HepG2 (cell line): ENCODE data around the gene HOXA11. TPM values are rescaled to one million over a fixed set of nuclear protein-coding genes. Genes with fewer than 3 reads are reported as not detected.

Source experiments
- CBX1 ChIP-seq: IDR thresholded peaks from one replicate; pipeline ENCODE4 v1.6.1; 2016; ENCODE audit warnings: antibody characterized with exemption, low read depth
- CENPT ChIP-seq: sonication (generic); formaldehyde crosslinking; IDR thresholded peaks from 2 replicates; pipeline ENCODE4 v1.8.0; 2022; ENCODE audit warnings: low read depth, mild to moderate bottlenecking, moderate library complexity, missing genetic modification reagents
- CHCHD3 ChIP-seq: sonication (generic); formaldehyde crosslinking; IDR thresholded peaks from 2 replicates; pipeline ENCODE4 v1.8.0; 2022; ENCODE audit warnings: mild to moderate bottlenecking, missing genetic modification reagents, moderate library complexity
- DNMT3B ChIP-seq: conservative IDR thresholded peaks from 2 replicates; pipeline ENCODE4 v1.6.1; 2016; ENCODE audit warnings: missing biosample characterization, control low read depth
- ETV6 ChIP-seq: sonication (generic); formaldehyde crosslinking; conservative IDR thresholded peaks from 2 replicates; pipeline ENCODE4 v1.4.0; 2020; ENCODE audit warnings: missing genetic modification reagents
- GMEB1 ChIP-seq: sonication (generic); formaldehyde crosslinking; IDR thresholded peaks from 2 replicates; pipeline ENCODE4 v1.5.1; 2020; ENCODE audit warnings: missing genetic modification reagents, mild to moderate bottlenecking, borderline replicate concordance
- HDAC2 ChIP-seq: sonication (generic); formaldehyde crosslinking; IDR thresholded peaks from 2 replicates; pipeline ENCODE4 v1.4.0; 2020; ENCODE audit warnings: missing genetic modification reagents
- HIVEP1 ChIP-seq: sonication (generic); formaldehyde crosslinking; IDR thresholded peaks from 2 replicates; pipeline ENCODE4 v1.4.0; 2020; ENCODE audit warnings: mild to moderate bottlenecking, missing genetic modification reagents
- HNRNPL ChIP-seq: fragments of 200-400 bp; formaldehyde crosslinking; IDR thresholded peaks from 2 replicates; pipeline ENCODE4 v1.6.1; 2017; ENCODE audit warnings: mild to moderate bottlenecking, low read depth, low read length
- RFX1 ChIP-seq: fragments of 450-650 bp; IDR thresholded peaks from 2 replicates; pipeline ENCODE4 v1.6.1; 2017
- RXRB ChIP-seq: IDR thresholded peaks from 2 replicates; pipeline ENCODE4 v1.6.1; 2016; ENCODE audit warnings: borderline replicate concordance, missing genetic modification reagents, missing compliant biosample characterization
- SKI ChIP-seq: fragments of 450-650 bp; IDR thresholded peaks from one replicate; pipeline ENCODE4 v1.6.1; 2018; ENCODE audit warnings: mild to moderate bottlenecking; ENCODE audit not compliant: partially characterized antibody
- SMARCC2 ChIP-seq: fragments of 450-650 bp; IDR thresholded peaks from 2 replicates; pipeline ENCODE4 v1.6.1; 2017; ENCODE audit warnings: antibody characterized with exemption, mild to moderate bottlenecking
- SP4 ChIP-seq: sonication (generic); formaldehyde crosslinking; IDR thresholded peaks from 2 replicates; pipeline ENCODE4 v1.8.1; 2023; ENCODE audit warnings: mild to moderate bottlenecking, missing genetic modification reagents
- SPEN ChIP-seq: sonication (generic); formaldehyde crosslinking; IDR thresholded peaks from 2 replicates; pipeline ENCODE4 v1.5.1; 2020; ENCODE audit warnings: low read depth, mild to moderate bottlenecking, missing genetic modification reagents
- THAP11 ChIP-seq: IDR thresholded peaks from 2 replicates; pipeline ENCODE4 v1.6.1; 2016; ENCODE audit warnings: missing biosample characterization, missing genetic modification reagents
- XBP1 ChIP-seq: sonication (generic); formaldehyde crosslinking; IDR thresholded peaks from 2 replicates; pipeline ENCODE4 v1.5.0; 2020; ENCODE audit warnings: missing genetic modification reagents
- ZFP62 ChIP-seq: sonication (generic); formaldehyde crosslinking; IDR thresholded peaks from 2 replicates; pipeline ENCODE4 v1.4.0; 2020; ENCODE audit warnings: missing genetic modification reagents
- ZMYM4 ChIP-seq: sonication (generic); formaldehyde crosslinking; IDR thresholded peaks from 2 replicates; pipeline ENCODE4 v1.8.1; 2023; ENCODE audit warnings: mild to moderate bottlenecking, missing genetic modification reagents
- ZNF24 ChIP-seq: fragments of 450-650 bp; IDR thresholded peaks from 2 replicates; pipeline ENCODE4 v1.6.1; 2017; ENCODE audit warnings: antibody characterized with exemption, mild to moderate bottlenecking
- ZNF260 ChIP-seq: sonication (generic); formaldehyde crosslinking; IDR thresholded peaks from 2 replicates; pipeline ENCODE4 v1.4.0; 2020; ENCODE audit warnings: missing genetic modification reagents, low read depth, mild to moderate bottlenecking, borderline replicate concordance
- ZNF274 ChIP-seq: sonication (generic); formaldehyde crosslinking; IDR thresholded peaks from 2 replicates; pipeline ENCODE4 v1.5.1; 2020; ENCODE audit warnings: mild to moderate bottlenecking, missing genetic modification reagents
- ZNF326 ChIP-seq: sonication (generic); formaldehyde crosslinking; IDR thresholded peaks from 2 replicates; pipeline ENCODE4 v1.4.0; 2020; ENCODE audit warnings: missing genetic modification reagents, borderline replicate concordance
- ZNF432 ChIP-seq: sonication (generic); formaldehyde crosslinking; IDR thresholded peaks from 2 replicates; pipeline ENCODE4 v1.5.0; 2020; ENCODE audit warnings: missing genetic modification reagents, mild to moderate bottlenecking, borderline replicate concordance
- ZNF557 ChIP-seq: sonication (generic); formaldehyde crosslinking; IDR thresholded peaks from 2 replicates; pipeline ENCODE4 v1.4.0; 2020; ENCODE audit warnings: missing genetic modification reagents
- ZNF562 ChIP-seq: sonication (generic); formaldehyde crosslinking; IDR thresholded peaks from 2 replicates; pipeline ENCODE4 v1.8.0; 2022; ENCODE audit warnings: missing genetic modification reagents, borderline replicate concordance
- ZNF788 ChIP-seq: sonication (generic); formaldehyde crosslinking; IDR thresholded peaks from 2 replicates; pipeline ENCODE4 v1.5.0; 2020; ENCODE audit warnings: mild to moderate bottlenecking, missing genetic modification reagents, borderline replicate concordance
- ZNF792 ChIP-seq: IDR thresholded peaks from 2 replicates; pipeline ENCODE4 v1.6.1; 2016
- polyA plus RNA-seq, 8 experiments: library from polyadenylated mRNA; depleted of rRNA in 3 of 8; stranded (reverse) in 7 of 8; unstranded in 1 of 8; fragments of >200 nt; fragmentation: Illumina TruSeq in 4 of 8; extraction: Trizol in 4 of 8; gene quantifications; 2 replicates each; pipeline versions ENCODE4 v1.2.1 to v1.2.3, GENCODE V29; 2011 to 2016; ENCODE audit warnings: low read depth in 4 of 8, missing spikeins in 1 of 8, mixed read lengths in 1 of 8; ENCODE audit not compliant: insufficient read depth in 1 of 8
- total RNA-seq, 5 experiments: library from RNA; depleted of rRNA; stranded (reverse); fragments of >200 nt; fragmentation: Illumina TruSeq; extraction: Trizol; gene quantifications; 2 replicates each; pipeline ENCODE4 v1.2.3, GENCODE V29; 2016; ENCODE audit warnings: low read depth in 1 of 5
- TF ChIP-seq, protein P1 (sequence below): IDR thresholded peaks from 2 replicates; pipeline ENCODE4 v1.6.1; 2018; ENCODE audit warnings: missing genetic modification reagents
- TF ChIP-seq, protein P2 (sequence below): sonication (generic); formaldehyde crosslinking; IDR thresholded peaks from 2 replicates; pipeline ENCODE4 v1.8.0; 2022; ENCODE audit warnings: missing genetic modification reagents, mild to moderate bottlenecking, inconsistent platforms, borderline replicate concordance

The HOXA11 gene
- total and polyA plus RNA-seq, 2 of the 13 experiments (the other 11 are each of a cell fraction or from before 2014, with no cell fraction given) = not detected

DNA sequence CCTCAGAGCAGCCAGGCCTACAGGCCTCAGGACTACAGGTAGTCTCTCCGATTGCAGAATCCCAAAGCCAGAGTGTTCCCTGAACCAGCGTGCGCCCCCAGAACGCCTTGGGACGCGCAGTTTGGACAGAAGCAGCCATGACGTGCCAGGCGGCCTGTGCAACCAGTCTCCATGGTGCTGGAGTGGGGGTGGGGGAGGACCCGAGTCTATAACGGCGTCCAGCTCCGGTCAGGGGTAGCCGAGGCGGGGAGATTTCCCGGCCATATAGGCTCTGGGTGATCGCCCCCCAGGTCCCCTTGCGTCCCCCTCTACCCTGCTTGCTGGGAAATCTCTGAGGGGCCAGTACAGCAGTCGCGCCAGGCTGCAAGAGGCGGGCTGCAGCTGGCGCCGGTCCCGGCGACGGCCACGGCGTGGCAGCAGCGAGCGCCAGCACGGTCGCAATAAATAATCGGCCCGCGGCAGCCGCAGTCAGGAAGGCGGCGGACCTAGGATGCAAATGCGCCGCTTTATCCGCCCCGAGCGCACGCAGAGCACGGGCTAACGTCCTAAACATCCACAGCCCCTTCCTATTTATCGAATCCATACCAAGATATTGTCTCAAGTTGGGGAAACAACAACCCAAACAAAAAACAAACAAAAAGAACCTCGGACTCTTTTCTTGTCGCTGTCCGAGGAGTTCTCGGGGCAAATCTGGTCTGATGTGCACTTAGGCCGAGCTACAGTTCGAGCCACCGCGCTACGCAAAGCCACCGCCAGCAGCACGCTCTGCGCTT lies 34.3 kb downstream of the HOXA11 start (continued):
- TF ChIP-seq ZNF274 (CRISPR knock-in tag) (no peak), GMEB1 (CRISPR knock-in tag) (peak; percentile 42; the same call in 1 of the 2 replicates), RXRB (CRISPR knock-in tag) (no peak; the same call in 1 of the 2 replicates), ZNF432 (no peak), SP4 (peak; percentile 70), ZNF557 (no peak), ZNF788 (CRISPR knock-in tag) (peak; percentile 35), ZNF326 (CRISPR knock-in tag) (no peak), SPEN (CRISPR knock-in tag) (peak; percentile 83; the same call in 1 of the 2 replicates), ZNF24 (no peak), ZNF260 (CRISPR knock-in tag) (no peak), CHCHD3 (CRISPR knock-in tag) (no peak), THAP11 (CRISPR knock-in tag) (peak; percentile 25; the same call in 1 of the 2 replicates), XBP1 (CRISPR knock-in tag) (no peak), HIVEP1 (no peak), RFX1 (no peak), HNRNPL (peak; percentile 67), ZNF562 (CRISPR knock-in tag) (no peak), SMARCC2 (no peak), SKI (peak; percentile 76), ZNF792 (no peak), DNMT3B (CRISPR knock-in tag) (no peak), CENPT (CRISPR knock-in tag) (no peak), ZMYM4 (CRISPR knock-in tag) (peak; percentile 53; the same call in 1 of the 2 replicates), ETV6 (no peak), ZFP62 (CRISPR knock-in tag) (no peak), CBX1 (no peak), HDAC2 (CRISPR knock-in tag) (0 out of 2 replicates have a peak, but pooled peaks have one; percentile 31)
- TF ChIP-seq, protein P1, sequence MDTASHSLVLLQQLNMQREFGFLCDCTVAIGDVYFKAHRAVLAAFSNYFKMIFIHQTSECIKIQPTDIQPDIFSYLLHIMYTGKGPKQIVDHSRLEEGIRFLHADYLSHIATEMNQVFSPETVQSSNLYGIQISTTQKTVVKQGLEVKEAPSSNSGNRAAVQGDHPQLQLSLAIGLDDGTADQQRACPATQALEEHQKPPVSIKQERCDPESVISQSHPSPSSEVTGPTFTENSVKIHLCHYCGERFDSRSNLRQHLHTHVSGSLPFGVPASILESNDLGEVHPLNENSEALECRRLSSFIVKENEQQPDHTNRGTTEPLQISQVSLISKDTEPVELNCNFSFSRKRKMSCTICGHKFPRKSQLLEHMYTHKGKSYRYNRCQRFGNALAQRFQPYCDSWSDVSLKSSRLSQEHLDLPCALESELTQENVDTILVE (CRISPR knock-in tag) = no peak
- TF ChIP-seq, protein P2, sequence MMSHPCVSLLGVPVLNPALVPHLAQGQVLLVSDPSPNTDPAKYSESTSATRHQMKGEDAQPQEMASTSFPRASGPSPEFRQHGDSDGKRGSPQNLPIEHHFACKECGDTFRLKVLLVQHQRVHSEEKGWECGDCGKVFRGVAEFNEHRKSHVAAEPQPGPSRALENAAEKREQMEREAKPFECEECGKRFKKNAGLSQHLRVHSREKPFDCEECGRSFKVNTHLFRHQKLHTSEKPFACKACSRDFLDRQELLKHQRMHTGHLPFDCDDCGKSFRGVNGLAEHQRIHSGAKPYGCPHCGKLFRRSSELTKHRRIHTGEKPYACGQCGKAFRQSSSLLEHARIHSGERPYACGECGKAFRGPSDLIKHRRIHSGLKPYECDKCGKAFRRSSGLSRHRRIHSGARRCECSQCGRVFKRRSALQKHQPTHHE (CRISPR knock-in tag) = no peak
